GM12801 (cell line): ENCODE data around the gene ATP1A4.

Experiments
- TF ChIP-seq, protein P1 (sequence below): IDR thresholded peaks from one replicate; pipeline ENCODE4 v1.5.1; 2011; ENCODE audit warnings: control low read depth; ENCODE audit not compliant: insufficient read length; ENCODE audit errors: extremely low read depth

Gene ATP1A4

DNA sequence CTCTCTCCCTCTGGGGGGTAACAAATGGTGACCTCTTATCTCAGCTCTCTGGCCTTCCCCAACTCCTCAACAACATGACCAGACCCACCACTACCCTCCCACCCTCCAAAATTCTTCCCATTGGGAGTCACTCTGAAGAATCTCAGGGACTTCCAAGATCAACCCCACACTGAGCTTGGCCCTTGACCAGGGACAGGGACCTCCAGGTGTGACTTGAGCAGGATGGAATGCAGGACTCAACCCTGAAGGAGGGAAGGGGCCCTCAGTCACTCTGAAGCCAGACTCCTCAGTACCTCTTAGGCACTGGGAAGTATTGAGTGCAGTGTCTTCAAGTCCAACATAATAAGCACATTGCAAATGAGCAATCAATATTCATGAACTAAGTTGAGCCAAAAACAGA lies 40.8 kb downstream of the ATP1A4 start:
- TF ChIP-seq, protein P1, sequence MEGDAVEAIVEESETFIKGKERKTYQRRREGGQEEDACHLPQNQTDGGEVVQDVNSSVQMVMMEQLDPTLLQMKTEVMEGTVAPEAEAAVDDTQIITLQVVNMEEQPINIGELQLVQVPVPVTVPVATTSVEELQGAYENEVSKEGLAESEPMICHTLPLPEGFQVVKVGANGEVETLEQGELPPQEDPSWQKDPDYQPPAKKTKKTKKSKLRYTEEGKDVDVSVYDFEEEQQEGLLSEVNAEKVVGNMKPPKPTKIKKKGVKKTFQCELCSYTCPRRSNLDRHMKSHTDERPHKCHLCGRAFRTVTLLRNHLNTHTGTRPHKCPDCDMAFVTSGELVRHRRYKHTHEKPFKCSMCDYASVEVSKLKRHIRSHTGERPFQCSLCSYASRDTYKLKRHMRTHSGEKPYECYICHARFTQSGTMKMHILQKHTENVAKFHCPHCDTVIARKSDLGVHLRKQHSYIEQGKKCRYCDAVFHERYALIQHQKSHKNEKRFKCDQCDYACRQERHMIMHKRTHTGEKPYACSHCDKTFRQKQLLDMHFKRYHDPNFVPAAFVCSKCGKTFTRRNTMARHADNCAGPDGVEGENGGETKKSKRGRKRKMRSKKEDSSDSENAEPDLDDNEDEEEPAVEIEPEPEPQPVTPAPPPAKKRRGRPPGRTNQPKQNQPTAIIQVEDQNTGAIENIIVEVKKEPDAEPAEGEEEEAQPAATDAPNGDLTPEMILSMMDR: no peak

DNA sequence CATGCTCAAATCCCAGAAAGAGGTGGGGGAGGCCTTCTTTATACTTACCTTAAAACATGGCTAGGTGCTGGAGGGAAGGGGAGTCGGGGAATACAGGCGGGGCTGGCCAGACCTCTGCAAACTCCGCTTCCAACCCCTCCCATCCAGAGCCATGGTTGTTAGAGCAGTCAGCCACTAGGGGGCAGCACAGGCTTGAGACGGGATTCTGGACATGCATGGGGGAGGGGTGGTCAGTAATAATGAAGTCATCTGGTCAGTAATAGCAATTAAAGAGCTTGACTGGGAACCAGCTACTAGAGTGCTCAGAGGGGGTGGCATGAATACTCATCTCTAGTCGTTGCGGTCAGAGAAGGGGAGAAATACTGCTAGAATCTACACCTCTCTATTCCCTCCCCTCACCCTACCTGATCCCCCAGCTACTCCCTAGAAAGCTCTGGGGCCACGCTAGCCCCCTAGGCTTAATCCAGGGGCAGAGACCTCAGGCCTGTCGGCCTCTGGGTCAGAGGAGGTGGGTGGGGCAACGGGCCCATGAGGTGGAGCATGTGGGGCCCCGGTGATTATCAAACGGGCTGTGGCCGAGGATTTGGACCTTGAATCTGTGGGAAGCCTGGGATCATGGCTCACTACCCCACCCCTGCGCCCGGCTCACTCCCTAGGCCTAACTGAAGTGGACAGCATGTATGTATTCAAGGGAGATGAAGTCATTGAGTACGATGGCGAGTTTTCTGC lies 41.9 kb downstream of the ATP1A4 start:
- TF ChIP-seq, protein P1: no peak

DNA sequence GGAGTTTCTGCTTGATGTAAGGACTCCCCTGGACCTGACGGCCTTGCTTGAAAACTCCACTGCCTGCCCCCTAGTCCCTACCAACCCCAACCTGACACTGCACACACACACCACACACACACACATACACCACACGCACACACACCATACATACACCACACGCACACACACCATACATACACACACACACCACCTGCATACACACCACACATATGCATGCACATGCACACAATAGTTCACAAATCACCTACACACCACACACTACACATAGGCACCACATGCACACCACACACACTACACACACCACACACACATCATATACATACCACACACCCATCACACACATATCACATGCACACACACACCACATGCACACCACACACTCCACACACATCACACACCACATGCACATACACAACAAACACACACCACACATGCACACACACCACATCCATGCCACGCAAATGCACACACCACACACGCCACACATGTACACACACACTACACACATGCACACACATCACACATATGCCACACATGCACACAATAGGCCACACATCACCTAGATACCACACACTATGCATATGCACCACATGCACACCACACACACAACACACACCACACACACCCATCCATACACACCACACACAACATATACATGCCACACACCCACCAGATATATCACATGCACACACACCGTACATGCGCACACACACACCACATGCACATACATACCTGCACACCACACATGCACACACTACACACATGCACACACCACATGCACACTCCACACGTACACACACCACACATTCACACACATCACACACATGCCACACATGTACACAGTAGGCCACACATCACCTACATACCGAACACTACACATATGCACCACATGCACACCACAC lies 42.7 kb downstream of the ATP1A4 start:
- TF ChIP-seq, protein P1: no peak

DNA sequence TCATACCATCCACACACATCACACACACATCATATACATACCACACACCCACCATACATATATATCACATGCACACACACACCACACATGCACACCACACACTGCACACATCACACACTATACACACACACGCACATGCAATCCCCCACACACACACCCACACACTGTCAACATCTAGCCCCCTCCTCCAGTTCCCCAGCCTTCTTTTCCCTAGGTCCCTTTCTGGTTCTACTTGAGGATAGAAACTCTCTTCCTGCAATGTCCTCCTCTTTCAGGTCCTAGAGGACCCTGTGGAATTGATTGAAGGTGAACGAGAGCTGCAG lies 43.3 kb downstream of the ATP1A4 start:
- TF ChIP-seq, protein P1: no peak

DNA sequence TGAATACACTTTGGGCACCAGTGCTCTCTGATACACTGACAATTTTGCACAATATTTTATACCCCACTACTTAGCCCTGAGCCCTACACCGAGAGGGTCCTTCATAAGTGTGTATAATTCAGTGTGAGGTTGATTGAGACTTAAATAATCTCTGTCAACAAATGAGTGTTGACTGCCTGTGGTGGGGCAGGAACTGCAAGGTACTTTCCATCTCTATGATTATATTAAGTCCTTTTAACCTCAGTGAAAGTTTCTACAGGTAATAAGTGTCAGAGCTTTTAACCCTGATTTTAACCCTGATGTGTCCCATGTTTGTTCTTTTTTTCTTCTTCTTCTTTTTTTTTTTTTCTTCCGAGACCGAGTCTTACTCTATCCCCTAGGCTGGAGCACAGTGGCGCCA lies 44.7 kb downstream of the ATP1A4 start:
- TF ChIP-seq, protein P1: no peak

DNA sequence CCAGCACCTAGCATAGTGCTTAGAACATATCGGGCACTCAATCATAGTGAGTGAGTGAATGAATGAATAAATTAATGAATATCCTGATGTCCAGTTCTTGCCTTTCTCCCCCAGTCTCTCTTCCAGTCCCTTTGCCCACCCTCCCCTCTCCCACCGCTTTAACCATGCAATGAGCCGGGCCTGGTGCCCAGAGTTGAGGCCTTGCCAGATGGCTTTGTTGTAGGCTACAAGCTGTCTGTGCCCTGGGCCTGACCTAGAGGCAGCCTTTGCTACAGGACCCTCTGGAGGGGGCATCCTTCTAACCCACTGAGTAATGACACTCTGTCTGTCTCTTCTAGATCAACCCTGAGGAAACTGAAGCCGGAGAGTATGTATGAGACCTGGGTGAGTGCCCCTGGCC lies 45.8 kb downstream of the ATP1A4 start:
- TF ChIP-seq, protein P1: no peak

DNA sequence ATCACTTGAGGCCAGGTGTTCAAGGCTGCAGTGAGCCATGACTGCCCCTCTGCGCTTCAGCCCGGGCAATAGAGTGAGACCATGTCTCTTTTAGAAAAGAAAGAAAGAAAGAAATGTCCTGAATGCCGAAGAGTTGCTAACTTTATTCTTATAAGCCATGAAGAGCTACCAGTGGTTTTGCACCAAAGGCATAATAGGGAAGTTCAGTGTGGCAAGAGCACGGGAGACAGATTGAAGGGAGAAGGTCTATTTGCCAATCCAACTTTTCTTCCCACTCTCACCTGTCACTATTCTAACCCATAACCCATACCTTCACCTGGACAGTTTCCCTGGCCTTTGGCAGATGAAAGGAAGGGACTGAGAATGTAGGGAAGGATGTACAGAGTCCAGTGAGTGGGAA lies 49.4 kb downstream of the ATP1A4 start:
- TF ChIP-seq, protein P1: no peak
